PC-9 (cell line): ENCODE measurements around the gene AHNAK. TPM values are rescaled to one million over a fixed set of nuclear protein-coding genes. Genes with fewer than 3 reads are reported as not detected.

ENCODE experiments used
- BruUV-seq: library from RNA; stranded (reverse); fragments of 400-500 nt; replicated peaks from 2 replicates; lab custom pipeline; 2021; lab: Mats Ljungman, UMichigan
- CTCF ChIA-PET: fragments of 300-600 bp; sonication (Branson Sonifier 250); formaldehyde crosslinking; loops from one replicate; lab custom pipeline; 2022; ENCODE audit warnings: antibody characterized with exemption; lab: Charles Lee
- POLR2A ChIA-PET: fragments of 300-600 bp; sonication (Branson Sonifier 250); formaldehyde crosslinking; loops from one replicate; lab custom pipeline; 2022; ENCODE audit warnings: antibody characterized with exemption; ENCODE audit not compliant: unreplicated experiment; lab: Charles Lee
- DNase-seq, 2 experiments: peaks; one replicate each; pipeline versions ENCODE4 v3.0.0 to v3.0.0-alpha.2; 2015 to 2022; ENCODE audit warnings: mixed read lengths in 1 of 2
- H2AFZ ChIP-seq: fragments of 200-600 bp; sonication (generic); 2 replicates; pipeline ENCODE4 v1.8.1; 2017; ENCODE audit warnings: antibody characterized with exemption
- H3F3A ChIP-seq: fragments of 200-600 bp; sonication (generic); 2 replicates; pipeline ENCODE4 v1.8.1; 2017; ENCODE audit warnings: antibody characterized with exemption, mild to moderate bottlenecking, low read depth; ENCODE audit not compliant: insufficient read depth
- H3K27ac ChIP-seq: fragments of 200-600 bp; sonication (generic); 2 replicates; pipeline ENCODE4 v1.6.1; 2016; ENCODE audit warnings: mixed run types
- H3K27me3 ChIP-seq: fragments of 200-600 bp; sonication (generic); 2 replicates; pipeline ENCODE4 v1.6.1; 2016; ENCODE audit warnings: low read depth, mixed run types; ENCODE audit not compliant: insufficient read depth
- H3K36me3 ChIP-seq: fragments of 200-600 bp; sonication (generic); 2 replicates; pipeline ENCODE4 v1.6.1; 2016; ENCODE audit warnings: low read depth, mixed run types
- H3K4me1 ChIP-seq: fragments of 200-600 bp; sonication (generic); replicated peaks from 2 replicates; pipeline ENCODE4 v1.6.1; 2016; ENCODE audit warnings: mixed run types; ENCODE audit not compliant: insufficient read depth
- H3K4me2 ChIP-seq: fragments of 200-600 bp; sonication (generic); 2 replicates; pipeline ENCODE4 v1.6.1; 2017; ENCODE audit warnings: mixed run types
- H3K4me3 ChIP-seq: fragments of 200-600 bp; sonication (generic); 2 replicates; pipeline ENCODE4 v1.6.1; 2016; ENCODE audit warnings: mixed run types
- H3K79me2 ChIP-seq: fragments of 200-600 bp; sonication (generic); 2 replicates; pipeline ENCODE4 v1.6.1; 2017; ENCODE audit warnings: low read depth, mixed run types
- H3K9me2 ChIP-seq: fragments of 200-600 bp; sonication (generic); 2 replicates; pipeline ENCODE4 v1.8.1; 2017; ENCODE audit warnings: mild to moderate bottlenecking; ENCODE audit not compliant: insufficient read depth
- H3K9me3 ChIP-seq: fragments of 200-600 bp; sonication (generic); 2 replicates; pipeline ENCODE4 v1.8.1; 2016; ENCODE audit warnings: low read depth; ENCODE audit not compliant: insufficient read depth
- H4K20me1 ChIP-seq: fragments of 200-600 bp; sonication (generic); 2 replicates; pipeline ENCODE4 v1.8.1; 2017; ENCODE audit not compliant: insufficient read depth
- EZH2 ChIP-seq: fragments of 200-600 bp; sonication (generic); IDR thresholded peaks from 2 replicates; pipeline ENCODE4 v1.8.0; 2017; ENCODE audit warnings: antibody characterized with exemption, low read depth
- intact Hi-C: fragments of 100-400 bp; cut with micrococcal nuclease; formaldehyde crosslinking; loops from one replicate; pipeline ENCODE4 v1.10.0; 2022; ENCODE audit not compliant: unreplicated experiment
- total RNA-seq: library from RNA; stranded (reverse); gene quantifications from 2 replicates; pipeline ENCODE4 v1.2.3, GENCODE V29; 2021
- TF ChIP-seq, protein P1 (sequence below): fragments of 200-600 bp; sonication (generic); conservative IDR thresholded peaks from 2 replicates; pipeline ENCODE4 v1.6.1; 2017; ENCODE audit warnings: mixed run types, antibody characterized with exemption, mild to moderate bottlenecking, moderate library complexity

AHNAK gene
- total RNA-seq, 1 experiment from 2014 or later, result 632 TPM

DNA sequence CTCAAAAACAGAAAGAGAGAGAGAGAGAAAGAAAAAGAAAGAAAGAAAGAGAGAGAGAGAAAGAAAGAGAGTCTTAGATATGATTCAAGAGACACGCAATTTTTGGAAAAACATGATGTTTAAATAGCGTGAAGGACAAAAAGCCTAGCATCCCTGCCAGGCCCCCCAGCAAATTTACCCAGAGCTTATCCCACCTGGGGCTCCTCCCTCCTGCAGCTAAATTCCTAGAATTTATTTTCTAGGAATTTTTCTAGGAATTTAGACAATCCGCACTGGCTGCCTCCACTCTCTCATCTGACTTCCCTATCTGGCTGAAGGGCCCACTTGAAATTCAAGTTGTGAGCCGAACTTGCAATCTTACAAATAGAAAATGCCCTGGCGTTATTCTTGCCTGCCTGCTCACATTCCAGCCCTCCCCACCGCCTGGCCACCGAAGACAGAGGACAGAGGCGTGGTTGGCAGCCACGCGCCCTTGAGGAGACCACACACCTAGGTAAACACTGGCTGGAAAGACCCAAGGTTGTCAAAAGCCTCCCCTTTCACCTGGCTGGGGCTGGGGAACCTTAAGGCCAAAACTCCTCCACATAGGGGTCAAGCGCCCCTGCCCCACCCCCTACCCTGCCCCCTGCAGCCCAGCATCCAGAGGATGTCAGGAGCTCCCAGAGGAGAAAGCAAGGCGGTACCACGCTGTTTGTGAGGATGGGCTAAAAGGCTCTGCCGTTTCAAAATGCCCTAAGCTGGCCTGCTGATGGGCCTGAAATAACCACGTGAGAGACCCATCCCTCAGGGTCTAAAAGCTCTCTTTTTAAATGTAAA, 42.2 kb downstream of the AHNAK start:
- Histone ChIP-seq H3F3A (peaks cover 36% of the 10 kb centered on the region), H3K4me3 (no peak overlapping the region), H3K27me3 (no peaks in the 10 kb centered on the region), H3K27ac (no peak overlapping the region), H3K4me1 (peaks cover 45% of the 10 kb centered on the region), H3K79me2 (no peaks in the 10 kb centered on the region), H4K20me1 (no peaks in the 10 kb centered on the region), H3K36me3 (no peaks in the 10 kb centered on the region), H2AFZ (no peak overlapping the region), H3K4me2 (no peak overlapping the region), H3K9me2 (no peaks in the 10 kb centered on the region), H3K9me3 (no peaks in the 10 kb centered on the region)
- peak; percentile 49 to 70 for DNase-seq
- intact Hi-C loops, result no loop called here
- TF ChIP-seq, protein P1, sequence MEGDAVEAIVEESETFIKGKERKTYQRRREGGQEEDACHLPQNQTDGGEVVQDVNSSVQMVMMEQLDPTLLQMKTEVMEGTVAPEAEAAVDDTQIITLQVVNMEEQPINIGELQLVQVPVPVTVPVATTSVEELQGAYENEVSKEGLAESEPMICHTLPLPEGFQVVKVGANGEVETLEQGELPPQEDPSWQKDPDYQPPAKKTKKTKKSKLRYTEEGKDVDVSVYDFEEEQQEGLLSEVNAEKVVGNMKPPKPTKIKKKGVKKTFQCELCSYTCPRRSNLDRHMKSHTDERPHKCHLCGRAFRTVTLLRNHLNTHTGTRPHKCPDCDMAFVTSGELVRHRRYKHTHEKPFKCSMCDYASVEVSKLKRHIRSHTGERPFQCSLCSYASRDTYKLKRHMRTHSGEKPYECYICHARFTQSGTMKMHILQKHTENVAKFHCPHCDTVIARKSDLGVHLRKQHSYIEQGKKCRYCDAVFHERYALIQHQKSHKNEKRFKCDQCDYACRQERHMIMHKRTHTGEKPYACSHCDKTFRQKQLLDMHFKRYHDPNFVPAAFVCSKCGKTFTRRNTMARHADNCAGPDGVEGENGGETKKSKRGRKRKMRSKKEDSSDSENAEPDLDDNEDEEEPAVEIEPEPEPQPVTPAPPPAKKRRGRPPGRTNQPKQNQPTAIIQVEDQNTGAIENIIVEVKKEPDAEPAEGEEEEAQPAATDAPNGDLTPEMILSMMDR, result no peak
- TF ChIP-seq EZH2, result no peak
- ChIA-PET CTCF (interaction anchor here (0.6 kb wide), 1 partner anchor 35 kb away, joined by 15 read pairs; no protein-coding TSS in a partner anchor), POLR2A (interaction anchor here (0.6 kb wide), 1 partner anchor 56 kb away, joined by 4 read pairs; no protein-coding TSS in a partner anchor)
- BruUV-seq, result no TSS peak

- Histone ChIP-seq H2AFZ (no peak overlapping the region), H3F3A (peaks cover 26% of the 10 kb centered on the region), H3K36me3 (no peaks in the 10 kb centered on the region), H3K4me3 (no peak overlapping the region), H3K4me2 (no peak overlapping the region), H3K9me2 (no peaks in the 10 kb centered on the region), H3K27ac (no peak overlapping the region), H3K9me3 (no peaks in the 10 kb centered on the region), H3K4me1 (peaks cover 32% of the 10 kb centered on the region), H3K79me2 (no peaks in the 10 kb centered on the region), H3K27me3 (no peaks in the 10 kb centered on the region), H4K20me1 (no peaks in the 10 kb centered on the region)
- TF ChIP-seq, protein P1, result no peak
- TF ChIP-seq EZH2, result no peak
- ChIA-PET POLR2A (no interaction called here), CTCF (no interaction called here)
- no peak for DNase-seq
- BruUV-seq, result no TSS peak
- intact Hi-C loops, result no loop called here
Observed at GRCh38 chr11:62502030-62502730, 44.4 kb downstream of the AHNAK start.

DNA sequence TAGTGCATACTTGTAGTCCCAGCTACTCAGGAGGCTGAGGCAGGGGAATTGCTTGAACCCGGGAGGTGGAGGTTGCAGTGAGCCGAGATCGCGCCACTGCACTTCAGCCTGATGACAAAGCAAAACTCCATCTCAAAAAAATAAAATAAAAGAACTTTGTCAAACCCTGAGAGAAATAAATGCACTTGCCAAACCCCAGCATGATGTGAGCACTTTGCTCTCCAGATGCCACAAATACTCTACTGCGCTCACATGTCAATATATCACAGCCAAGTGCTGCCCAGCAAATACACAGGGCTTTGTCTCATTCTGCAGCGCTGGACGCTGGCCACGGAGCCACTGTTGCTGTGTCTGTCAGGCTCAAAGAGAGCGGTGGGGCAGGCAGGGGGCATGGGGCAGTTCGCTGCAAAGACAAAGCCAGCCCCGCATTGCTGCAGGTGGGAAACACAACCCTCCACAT, 45.1 kb downstream of the AHNAK start:
- Histone ChIP-seq H2AFZ (no peak overlapping the region), H3K27ac (no peak overlapping the region)

More for the DNA sequence above, 45.1 kb downstream of the AHNAK start:
- H3K9me3 ChIP-seq, result no peaks in the 10 kb centered on the region
- H3K79me2 ChIP-seq, result no peaks in the 10 kb centered on the region
- H3K4me3 ChIP-seq, result no peak overlapping the region
- H3K27me3 ChIP-seq, result no peaks in the 10 kb centered on the region
- no peak for DNase-seq
- TF ChIP-seq, protein P1, result no peak
- no peak for TF ChIP-seq EZH2
- POLR2A ChIA-PET, result no interaction called here
- H3K36me3 ChIP-seq, result no peaks in the 10 kb centered on the region
- CTCF ChIA-PET, result no interaction called here
- BruUV-seq, result no TSS peak
- peaks cover 29% of the 10 kb centered on the region for H3F3A ChIP-seq
- intact Hi-C loops, result no loop called here
- peaks cover 38% of the 10 kb centered on the region for H3K4me1 ChIP-seq
- H3K9me2 ChIP-seq, result no peaks in the 10 kb centered on the region
- no peak overlapping the region for H3K4me2 ChIP-seq
- H4K20me1 ChIP-seq, result no peaks in the 10 kb centered on the region
